ENCODE measurements around the gene GIPC3.
"Not testable (repeated sequence)": the region's sequence is repeated elsewhere in the genome, so short reads cannot be mapped to it uniquely, and the experiment has no call there.

Gene GIPC3

GRCh38 chr19:3578390-3578789 is 6.9 kb upstream of the GIPC3 start:
- DNase-seq, result no peak

GRCh38 chr19:3580156-3580934 is 4.9 kb upstream of the GIPC3 start:
- no peak for DNase-seq

- DNase-seq, result not testable (repeated sequence)
These were observed 3.5 kb upstream of the GIPC3 start for GRCh38 chr19:3581792-3582191.

- DNase-seq, result not testable (repeated sequence)
These were observed 1.1 kb upstream of the GIPC3 start for GRCh38 chr19:3584036-3584802.

GRCh38 chr19:3586127-3586626 is 899 bp downstream of the GIPC3 start:
- DNase-seq, result no peak

DNA sequence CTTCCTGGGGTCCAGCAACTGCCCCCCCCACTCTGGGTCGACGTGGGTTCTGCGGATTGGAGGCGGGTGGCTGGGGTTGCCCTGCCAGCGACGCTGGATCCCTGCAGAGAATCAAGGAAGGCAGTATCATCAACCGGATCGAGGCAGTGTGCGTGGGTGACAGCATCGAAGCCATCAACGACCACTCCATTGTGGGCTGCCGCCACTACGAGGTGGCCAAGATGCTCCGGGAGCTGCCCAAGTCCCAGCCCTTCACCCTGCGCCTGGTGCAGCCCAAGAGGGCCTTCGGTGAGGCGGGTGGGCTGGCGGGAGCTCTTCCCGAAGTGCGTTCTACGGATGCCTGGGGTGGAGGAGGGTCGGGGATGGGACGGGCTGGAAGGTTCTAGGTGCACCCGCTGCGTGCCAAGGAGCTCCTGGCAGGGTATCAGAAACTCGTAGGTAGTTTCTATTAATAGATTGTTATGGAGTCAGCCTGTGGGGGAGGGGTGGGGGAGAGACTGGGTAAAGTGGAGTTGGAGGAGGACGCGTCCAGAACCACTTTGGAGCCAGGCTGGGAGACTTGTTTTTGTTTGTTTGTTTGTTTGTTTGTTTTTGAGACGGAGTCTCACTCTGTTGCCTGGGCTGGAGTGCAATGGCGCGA is 1.5 kb downstream of the GIPC3 start:
- DNase-seq, result no peak

DNA sequence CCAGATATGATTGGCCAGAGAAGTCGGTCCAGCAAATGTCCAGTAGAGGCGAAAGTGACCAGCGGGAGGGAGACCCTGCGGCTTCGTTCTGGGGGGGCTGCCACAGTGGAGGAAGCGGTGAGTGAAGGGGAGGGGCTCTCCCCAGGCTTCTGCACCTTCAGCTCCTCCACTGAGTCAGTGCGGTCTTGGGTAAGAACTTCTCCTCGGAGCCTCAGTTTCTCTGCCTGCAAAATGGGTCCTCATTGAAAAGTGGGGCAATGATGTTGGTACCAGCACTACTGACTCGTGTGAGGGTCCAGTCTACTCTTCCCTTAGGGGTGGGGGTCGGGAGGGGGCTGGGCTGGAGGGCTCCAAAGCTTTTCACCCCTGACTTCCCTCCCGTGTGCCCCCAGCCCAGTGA is 4.2 kb downstream of the GIPC3 start:
- DNase-seq, result no peak

DNA sequence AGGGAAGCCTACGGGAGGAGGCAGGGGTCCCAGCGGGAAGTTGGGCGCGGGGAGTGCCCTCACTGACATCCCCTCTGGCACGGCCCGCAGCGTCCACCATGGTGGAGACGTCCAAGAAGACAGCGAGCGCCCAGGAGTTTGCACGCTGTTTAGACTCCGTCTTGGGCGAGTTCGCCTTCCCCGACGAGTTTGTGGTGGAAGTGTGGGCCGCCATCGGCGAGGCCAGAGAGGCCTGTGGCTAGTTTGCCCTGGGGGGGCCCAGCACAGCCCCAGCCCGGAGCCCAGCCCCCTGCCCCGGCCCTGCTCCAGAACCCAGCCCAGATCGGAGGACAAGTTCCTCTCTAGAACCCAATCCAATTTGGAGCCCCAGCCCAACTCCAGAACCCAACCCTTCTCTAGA is 4.7 kb downstream of the GIPC3 start:
- no peak for DNase-seq

DNA sequence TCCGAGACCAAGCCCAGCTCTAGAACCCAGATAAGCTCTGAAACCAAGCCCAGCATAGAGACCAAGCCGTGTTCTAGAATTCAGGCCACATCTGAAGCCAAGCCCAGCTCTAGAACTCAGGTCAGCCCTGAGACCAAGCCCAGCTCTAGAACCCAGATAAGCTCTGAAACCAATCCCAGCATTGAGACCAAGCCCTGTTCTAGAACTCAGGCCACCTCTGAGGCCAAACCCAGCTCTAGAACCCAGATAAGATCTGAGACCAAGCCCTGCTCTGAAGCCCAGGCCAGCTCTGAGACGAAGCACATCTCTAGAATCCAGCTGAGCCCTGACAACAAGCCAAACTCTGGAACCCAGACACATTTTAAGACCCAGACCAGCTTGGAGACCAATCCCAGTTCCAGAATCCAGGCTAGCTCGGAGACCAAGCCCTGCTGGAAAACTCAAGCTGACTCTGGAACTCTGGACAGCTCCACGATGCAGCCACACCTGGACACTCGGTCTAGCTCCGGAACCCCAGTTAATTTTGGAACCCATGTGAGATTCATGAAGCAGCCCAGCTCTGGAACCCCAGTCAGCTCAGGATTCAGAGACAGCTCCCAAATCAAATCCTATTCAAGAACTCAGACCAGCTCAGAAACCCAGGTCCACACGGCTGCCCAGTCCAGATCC is 5.8 kb downstream of the GIPC3 start:
- DNase-seq, result no peak

DNA sequence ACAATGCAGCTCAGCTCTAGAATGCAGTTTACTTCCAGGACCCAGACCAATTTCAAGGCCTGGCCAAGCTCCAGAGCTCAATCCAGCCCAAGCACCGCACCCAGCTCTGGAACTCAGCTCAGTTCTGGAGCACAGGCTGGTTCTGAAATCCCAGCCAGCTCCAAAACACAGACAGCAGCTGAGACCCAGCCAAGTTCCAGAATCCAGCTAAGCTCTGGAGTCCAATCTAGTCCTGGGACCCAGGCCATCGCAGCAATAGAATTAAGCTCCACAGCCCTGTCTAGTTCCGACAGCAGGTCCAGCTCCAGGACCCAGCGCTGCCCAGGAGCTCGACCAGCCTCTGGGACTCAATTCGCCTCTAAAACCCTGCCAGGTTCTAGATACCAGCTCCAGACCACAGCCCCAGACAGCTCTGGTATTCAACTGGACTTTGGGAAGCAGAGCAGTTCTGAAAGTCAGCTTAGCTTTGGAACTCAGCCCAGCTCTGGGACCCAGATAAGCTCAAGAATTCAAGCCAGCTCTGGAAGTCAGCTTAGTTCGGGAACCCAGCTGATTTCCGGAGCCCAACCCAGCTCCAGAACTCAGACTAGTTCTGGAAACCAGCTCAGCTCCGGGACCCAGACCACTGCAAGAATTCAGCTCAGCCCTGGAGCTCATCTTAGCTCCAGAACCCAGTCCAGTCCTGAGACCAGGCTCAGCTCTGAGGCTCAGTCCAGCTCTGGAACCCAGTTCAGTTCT is 6.8 kb downstream of the GIPC3 start:
- DNase-seq, result no peak

GRCh38 chr19:3593156-3593555 is 7.9 kb downstream of the GIPC3 start:
- DNase-seq, result no peak

GRCh38 chr19:3595521-3596061 is 10.3 kb downstream of the GIPC3 start:
- no peak for DNase-seq

DNA sequence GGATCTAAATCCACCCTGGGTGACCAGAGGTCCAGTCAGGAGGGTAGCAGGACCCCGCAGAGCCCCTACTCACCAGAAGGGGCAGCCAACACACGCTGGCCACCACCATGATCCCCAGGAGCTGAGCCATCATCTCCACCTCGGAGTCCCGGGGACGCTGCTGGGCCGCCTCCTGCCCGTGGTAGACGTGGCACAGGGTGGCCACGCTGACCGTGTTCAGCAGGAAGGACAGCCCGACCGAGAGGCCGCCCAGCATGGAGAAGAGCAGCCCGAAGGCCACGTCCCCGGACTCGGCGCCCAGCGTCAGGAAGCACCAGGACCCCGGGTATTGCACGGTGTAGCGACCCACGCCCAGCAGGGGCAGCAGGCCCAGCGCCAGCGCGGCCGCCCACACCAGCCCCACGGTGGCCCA is 14.5 kb downstream of the GIPC3 start:
- DNase-seq, result no peak

DNA sequence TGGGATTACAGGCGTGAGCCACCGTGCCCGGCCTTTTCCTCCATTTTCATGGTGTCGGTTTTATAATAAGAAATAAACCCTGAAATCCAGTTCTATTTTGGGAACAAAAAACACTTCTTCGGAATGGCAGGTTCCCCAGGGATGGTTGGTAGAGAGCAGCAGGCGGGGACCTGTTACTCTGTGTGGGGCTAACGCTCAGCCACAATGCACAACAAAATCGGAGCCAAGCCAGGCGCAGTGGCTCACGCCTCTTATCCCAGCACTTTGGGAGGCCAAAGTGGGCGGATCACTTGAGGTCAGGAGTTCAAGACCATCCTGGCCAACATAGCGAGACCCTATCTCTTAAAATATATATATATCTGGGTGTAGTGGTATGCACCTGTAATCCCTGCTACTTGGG is 15.7 kb downstream of the GIPC3 start:
- DNase-seq, result no peak

DNA sequence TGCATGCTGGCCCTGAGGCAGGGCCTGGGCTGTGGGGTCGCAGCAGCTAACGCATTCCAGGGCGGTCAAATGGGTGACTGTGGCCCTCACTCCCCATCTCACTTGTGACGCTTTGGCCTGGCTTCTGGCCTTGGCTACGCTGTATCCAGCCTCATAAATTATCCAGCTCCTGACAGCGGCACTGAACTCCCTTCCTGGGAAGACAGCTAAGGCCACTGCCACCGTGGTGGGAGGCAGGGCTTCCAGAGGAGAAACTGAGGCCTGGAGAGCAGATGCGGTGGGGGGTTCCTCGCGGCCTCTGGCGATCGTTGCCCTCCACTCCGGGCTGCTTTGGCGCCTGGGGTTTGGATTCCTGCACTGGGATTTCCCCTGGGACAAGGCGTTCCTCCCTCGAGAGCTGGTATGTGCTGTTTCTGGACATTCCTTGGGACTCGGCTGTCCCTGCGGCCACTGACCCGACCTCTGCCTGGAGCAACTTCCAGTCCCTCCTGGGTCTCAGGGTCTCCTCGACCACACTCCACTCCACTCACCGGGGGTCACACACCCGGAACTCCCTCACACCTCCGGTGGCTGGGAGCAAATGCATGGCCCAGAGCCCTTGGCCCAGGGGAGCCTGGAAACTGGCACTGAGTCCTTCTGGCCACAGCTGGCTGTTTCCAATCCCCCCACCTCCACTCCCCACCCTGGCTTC is 18.0 kb downstream of the GIPC3 start:
- DNase-seq, result no peak

DNA sequence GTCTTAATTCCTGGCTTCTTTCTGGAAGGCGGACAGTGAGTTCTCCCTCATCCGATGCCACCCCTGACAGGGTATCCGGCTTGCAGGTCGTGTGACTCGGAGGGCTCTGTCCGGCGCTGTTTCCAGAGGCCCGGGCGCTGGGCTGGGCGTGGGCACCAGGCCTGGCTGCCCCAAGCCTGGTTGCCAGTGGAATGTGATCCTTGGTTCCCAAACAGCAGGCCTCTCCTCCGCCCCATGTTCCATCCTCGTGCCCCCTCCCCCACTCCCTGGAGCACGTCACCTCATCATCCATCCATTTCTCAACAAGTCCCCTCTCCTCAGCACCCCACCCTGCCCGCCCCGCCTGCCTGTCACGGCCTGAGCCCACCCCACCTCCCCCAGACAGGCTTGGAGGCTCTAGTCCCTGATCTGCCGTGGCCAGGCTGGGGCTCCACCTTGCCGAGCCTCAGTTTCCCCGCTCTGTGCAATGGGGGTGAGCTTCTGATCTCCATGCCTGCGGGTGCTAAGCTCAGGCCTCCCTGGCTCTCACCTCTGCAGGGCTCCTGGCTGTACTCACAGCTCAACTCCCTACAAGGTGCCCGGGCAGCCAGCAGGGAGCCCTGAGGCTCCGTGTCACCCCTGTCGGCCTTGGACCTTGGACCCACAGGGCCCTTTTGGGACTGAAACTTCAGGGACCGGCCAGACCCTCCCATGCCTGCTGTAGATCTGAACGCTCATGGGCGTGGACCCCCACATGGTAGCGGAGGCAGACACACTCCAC is 19.1 kb downstream of the GIPC3 start:
- no peak for DNase-seq

GRCh38 chr19:3604987-3605343 is 19.7 kb downstream of the GIPC3 start:
- DNase-seq, result no peak

- no peak for DNase-seq
These were observed 20.1 kb downstream of the GIPC3 start for GRCh38 chr19:3605361-3605760.

DNA sequence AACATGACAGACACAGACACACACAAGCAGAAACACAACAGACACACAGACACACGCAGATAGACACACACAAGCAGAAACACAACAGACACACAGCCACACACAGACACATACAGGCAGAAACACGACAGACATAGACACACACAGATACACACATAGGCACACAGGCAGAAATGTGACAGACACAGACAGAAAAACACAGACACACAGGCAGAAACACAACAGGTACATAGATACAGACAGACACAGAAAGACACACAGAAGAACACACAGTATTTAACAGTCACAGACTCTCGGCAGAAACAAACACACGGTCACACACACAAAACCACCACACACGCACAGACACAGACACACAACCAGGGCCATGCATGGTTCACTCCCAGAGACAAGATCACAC is 20.5 kb downstream of the GIPC3 start:
- no peak for DNase-seq

DNA sequence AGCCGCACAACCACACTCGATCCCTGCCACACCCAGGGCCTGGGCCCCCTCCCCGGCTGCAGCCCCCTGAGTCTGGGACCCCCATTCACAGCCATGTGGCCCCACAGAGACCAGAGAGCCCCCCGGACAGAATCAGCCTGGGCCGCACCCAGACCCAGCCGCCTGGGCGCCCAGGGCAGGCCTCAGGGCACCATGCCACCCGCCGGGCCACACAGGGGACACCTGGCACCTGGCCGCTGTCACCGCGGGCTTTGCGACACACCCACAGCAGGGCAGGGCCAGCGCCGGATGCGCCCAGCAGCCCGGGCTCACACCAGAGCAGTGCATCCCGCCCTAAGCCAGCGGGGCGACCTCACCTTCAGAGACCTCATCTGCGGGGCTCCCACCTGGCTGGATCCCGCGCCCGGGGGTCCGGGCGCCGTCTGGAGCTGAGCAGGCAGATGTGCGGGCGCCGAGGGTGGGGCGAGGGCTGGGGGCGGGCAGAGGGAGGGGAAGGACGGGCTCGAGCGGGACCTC is 21.0 kb downstream of the GIPC3 start:
- DNase-seq, result peak; percentile 52
